Psoas muscle (tissue), 8 donors: Measurements from ENCODE around the gene AKAP6. TPM values are rescaled to one million over a fixed set of nuclear protein-coding genes. Genes with fewer than 3 reads are reported as not detected.

Experiments
- ATAC-seq, 4 donors: fragments of 200-7000 bp; cut with Tn5 transposase; one replicate each; pipeline ENCODE4 v1.9.1; 2020; ENCODE audit warnings: moderate library complexity in 3 of 4, mild to moderate bottlenecking in 2 of 4
- DNase-seq, 2 donors: peaks; one replicate each; pipeline ENCODE4 v3.0.0-alpha.2; 2020
- H3K27ac ChIP-seq: fragments of 200-600 bp; one replicate; pipeline ENCODE4 v1.8.0; 2022
- H3K27me3 ChIP-seq, 3 donors: fragments of 200-600 bp in 1 of 3; one replicate each; pipeline versions ENCODE4 v1.6.1 to v1.8.0; 2013 to 2022; ENCODE audit warnings: low read length in 2 of 3, mild to moderate bottlenecking in 2 of 3, moderate library complexity in 1 of 3; ENCODE audit not compliant: insufficient read depth in 3 of 3
- H3K36me3 ChIP-seq, 2 donors: fragments of 200-600 bp in 1 of 2; one replicate each; pipeline versions ENCODE4 v1.6.1 to v1.8.0; 2013 to 2022; ENCODE audit warnings: low read depth in 1 of 2, mild to moderate bottlenecking in 1 of 2, moderate library complexity in 1 of 2; ENCODE audit not compliant: insufficient read depth in 1 of 2
- H3K4me1 ChIP-seq: fragments of 200-600 bp; one replicate; pipeline ENCODE4 v1.8.0; 2022
- H3K4me3 ChIP-seq: fragments of 200-600 bp; one replicate; pipeline ENCODE4 v1.8.0; 2022; ENCODE audit warnings: mild to moderate bottlenecking
- H3K9me3 ChIP-seq: fragments of 200-600 bp; one replicate; pipeline ENCODE4 v1.8.0; 2022
- WGBS, 3 donors: extraction: QIAGEN DNeasy Blood & Tissue Kit; methylation state at CpG; one replicate each; pipeline versions ENCODE4 v1.1.6 to v1.1.7; 2013; 5-methylcytosine and 5-hydroxymethylcytosine counted together
- intact Hi-C, 2 donors: fragments of 100-400 bp; cut with DNase I; formaldehyde crosslinking; loops; one replicate each; pipeline versions ENCODE4 v1.11.0 to v1.14.2; 2022
- polyA plus RNA-seq, 3 donors: library from polyadenylated mRNA; stranded (reverse); fragments of 200-250 nt; gene quantifications; one replicate each; pipeline ENCODE4 v1.2.3, GENCODE V29; 2013
- total RNA-seq, 4 donors: library from RNA; stranded (reverse); fragmentation: NEBNext Ultra II Directional in 2 of 4; extraction: Animal tissue kit (Norgen Biotek cat#: 25700) in 2 of 4; gene quantifications; one replicate each; pipeline versions ENCODE4 v1.2.1 to v1.2.4, GENCODE V29; 2021 to 2023
- TF ChIP-seq, protein P1 (sequence below): fragments of 200-600 bp; IDR thresholded peaks from one replicate; pipeline ENCODE4 v1.8.0; 2022; ENCODE audit warnings: antibody characterized with exemption
- donor health status: healthy with polysubstance abuse.
- donor health status: DM: no; HTN: no; CAD: no; lungs with moderate emphysema.
- donor health status: Bipolar disorder and iron deficiency.
- donor health status: healthy.
- donor health status: DM: yes; HTN: yes; CAD: no.
- donor health status: DM: no; HTN: no; CAD: no.
- donor health status: DM: no; HTN: no; CAD: no.
- donor health status: DM: yes; HTN: yes; CAD: no.

Gene AKAP6
- total and polyA plus RNA-seq, 7 donors = 9.1 to 173 (median 113) TPM

- H3K9me3 ChIP-seq = no peaks in the 10 kb centered on the region
- intact Hi-C loops = loop anchor here in 1 of 2 donors (10.0 kb wide), 1 partner anchor 486 kb away; the partner anchor contains the start of gene ARHGAP5
- WGBS, 3 donors = 26 to 32% (median 29%) methylated on average over 9 of the region's 9 CpGs
- peaks cover 0 to 3% of the 10 kb centered on the region in 2 donors for H3K36me3 ChIP-seq
- TF ChIP-seq, protein P1, sequence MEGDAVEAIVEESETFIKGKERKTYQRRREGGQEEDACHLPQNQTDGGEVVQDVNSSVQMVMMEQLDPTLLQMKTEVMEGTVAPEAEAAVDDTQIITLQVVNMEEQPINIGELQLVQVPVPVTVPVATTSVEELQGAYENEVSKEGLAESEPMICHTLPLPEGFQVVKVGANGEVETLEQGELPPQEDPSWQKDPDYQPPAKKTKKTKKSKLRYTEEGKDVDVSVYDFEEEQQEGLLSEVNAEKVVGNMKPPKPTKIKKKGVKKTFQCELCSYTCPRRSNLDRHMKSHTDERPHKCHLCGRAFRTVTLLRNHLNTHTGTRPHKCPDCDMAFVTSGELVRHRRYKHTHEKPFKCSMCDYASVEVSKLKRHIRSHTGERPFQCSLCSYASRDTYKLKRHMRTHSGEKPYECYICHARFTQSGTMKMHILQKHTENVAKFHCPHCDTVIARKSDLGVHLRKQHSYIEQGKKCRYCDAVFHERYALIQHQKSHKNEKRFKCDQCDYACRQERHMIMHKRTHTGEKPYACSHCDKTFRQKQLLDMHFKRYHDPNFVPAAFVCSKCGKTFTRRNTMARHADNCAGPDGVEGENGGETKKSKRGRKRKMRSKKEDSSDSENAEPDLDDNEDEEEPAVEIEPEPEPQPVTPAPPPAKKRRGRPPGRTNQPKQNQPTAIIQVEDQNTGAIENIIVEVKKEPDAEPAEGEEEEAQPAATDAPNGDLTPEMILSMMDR = peak; percentile 80
- no peaks in the 10 kb centered on the region for H3K27me3 ChIP-seq
- peaks cover 50% of the 10 kb centered on the region for H3K4me1 ChIP-seq
- peak overlapping the region; percentile 24 for H3K27ac ChIP-seq
- ATAC-seq (peak; percentile 68 to 87 (median 82)), DNase-seq (peak in 1 of 2 donors; percentile 18)
- H3K4me3 ChIP-seq = no peak overlapping the region
Observed at GRCh38 chr14:32560209-32560857, 231.2 kb downstream of the AKAP6 start.

DNA sequence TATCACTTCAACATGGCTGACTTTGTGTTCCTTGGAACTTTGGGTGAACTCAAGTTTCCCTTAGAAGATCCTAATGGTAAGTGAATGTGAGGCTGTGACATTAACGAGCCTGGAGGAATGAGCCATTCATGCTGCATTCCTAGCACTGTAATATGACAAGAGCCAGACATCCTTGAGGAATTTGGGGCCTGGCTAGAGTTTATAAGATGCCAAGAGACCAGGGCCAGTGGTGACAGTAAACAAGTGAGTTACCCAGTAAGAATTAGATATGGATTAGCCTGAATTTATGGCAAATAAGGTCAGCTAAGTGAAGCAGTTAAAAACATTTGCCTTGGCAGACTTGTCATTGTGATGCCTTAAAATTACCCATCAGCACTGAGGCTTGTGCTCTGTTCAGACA, 232.4 kb downstream of the AKAP6 start:
- DNase-seq = no peak
- peaks cover 50% of the 10 kb centered on the region for H3K4me1 ChIP-seq
- intact Hi-C loops = loop anchor here in 1 of 2 donors (10.0 kb wide), 1 partner anchor 487 kb away; the partner anchor contains the start of gene ARHGAP5
- peak overlapping the region; percentile 37 for H3K27ac ChIP-seq
- no peaks in the 10 kb centered on the region for H3K9me3 ChIP-seq
- H3K36me3 ChIP-seq = no peaks in the 10 kb centered on the region
- WGBS, 3 donors = 11 to 14% (median 12%) methylated on average over 1 of the region's 1 CpG
- H3K27me3 ChIP-seq = no peaks in the 10 kb centered on the region
- H3K4me3 ChIP-seq = no peak overlapping the region
- ATAC-seq = peak; percentile 14 to 41 (median 31)
- TF ChIP-seq, protein P1 = no peak

DNA sequence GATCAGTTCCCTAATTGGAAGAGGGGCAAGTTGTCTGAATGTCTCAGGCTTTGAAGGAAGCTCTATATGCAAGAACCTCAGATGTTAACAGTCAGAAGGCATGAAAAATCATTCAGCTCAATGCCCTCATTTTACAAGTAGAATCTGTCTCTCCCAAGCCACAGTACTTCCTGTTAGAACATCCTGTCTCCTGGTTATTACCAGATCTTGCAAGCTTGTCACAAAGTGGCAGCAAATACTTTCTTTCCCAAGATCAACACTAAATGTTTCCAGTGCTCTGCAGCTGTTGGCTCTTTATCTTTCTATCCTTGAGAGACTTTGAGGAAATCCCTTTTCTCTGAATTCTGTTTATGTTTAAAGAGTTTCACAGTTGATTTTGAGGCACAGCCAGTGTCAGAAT, 235.5 kb downstream of the AKAP6 start:
- H3K4me3 ChIP-seq = no peak overlapping the region
- no peaks in the 10 kb centered on the region for H3K27me3 ChIP-seq
- DNase-seq = no peak
- peaks cover 33% of the 10 kb centered on the region for H3K4me1 ChIP-seq
- intact Hi-C loops = loop anchor here in 1 of 2 donors (10.0 kb wide), 1 partner anchor 490 kb away; the partner anchor contains the start of gene ARHGAP5
- peak overlapping the region; percentile 19 for H3K27ac ChIP-seq
- H3K9me3 ChIP-seq = no peaks in the 10 kb centered on the region
- TF ChIP-seq, protein P1 = no peak
- no peaks in the 10 kb centered on the region for H3K36me3 ChIP-seq
- peak in 3 of 4 donors; percentile 43 to 70 (median 47) for ATAC-seq

DNA sequence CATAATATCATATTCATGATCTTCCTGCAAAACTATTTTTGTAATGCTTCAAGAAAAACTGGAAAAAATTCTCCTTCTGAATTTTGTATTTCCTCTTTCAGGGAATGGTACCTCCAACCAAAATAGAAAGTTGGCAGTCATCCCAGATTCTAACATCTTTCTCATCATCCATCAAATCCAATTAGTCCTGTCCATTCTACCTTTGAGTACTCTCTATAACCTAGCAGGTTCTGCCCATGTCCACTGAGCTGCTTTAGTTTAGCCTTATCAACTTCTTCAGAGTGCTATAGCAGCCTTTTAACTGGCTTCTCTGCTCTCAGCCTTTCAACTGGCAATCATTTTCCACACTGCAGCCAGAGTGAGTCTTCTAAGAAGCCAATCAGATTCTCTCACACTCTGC, 236.2 kb downstream of the AKAP6 start:
- H3K9me3 ChIP-seq = no peaks in the 10 kb centered on the region
- peaks cover 26% of the 10 kb centered on the region for H3K4me1 ChIP-seq
- ATAC-seq (peak in 1 of 4 donors; percentile 14), DNase-seq (no peak)
- H3K27me3 ChIP-seq = no peaks in the 10 kb centered on the region
- intact Hi-C loops = loop anchor here in 1 of 2 donors (10.0 kb wide), 1 partner anchor 490 kb away; the partner anchor contains the start of gene ARHGAP5
- TF ChIP-seq, protein P1 = no peak
- H3K27ac ChIP-seq = peak overlapping the region; percentile 19
- no peak overlapping the region for H3K4me3 ChIP-seq
- no peaks in the 10 kb centered on the region for H3K36me3 ChIP-seq
